WTC11 (cell line): ENCODE data around the gene ZBTB44. TPM values are rescaled to one million over a fixed set of nuclear protein-coding genes. Genes with fewer than 3 reads are reported as not detected.

Source experiments
- ATAC-seq: fragments of 200-7000 bp; cut with Tn5 transposase; 2 replicates; pipeline ENCODE4 v1.10.0; 2021; ENCODE audit warnings: mild to moderate bottlenecking, moderate library complexity
- CTCF ChIA-PET: fragments of 300-600 bp; sonication (Branson Sonifier 250); formaldehyde crosslinking; loops from one replicate; lab custom pipeline; 2021; ENCODE audit warnings: antibody characterized with exemption; lab: Charles Lee
- POLR2A ChIA-PET: fragments of 350-600 bp; sonication (Branson Sonifier 250); formaldehyde crosslinking; loops from one replicate; lab custom pipeline; 2021; ENCODE audit warnings: antibody characterized with exemption; lab: Charles Lee
- DNase-seq: peaks from one replicate; pipeline ENCODE4 v3.0.0; 2021; ENCODE audit warnings: low spot score
- H3K27ac Mint-ChIP-seq: 2 replicates; pipeline ENCODE4 v1.8.0; 2021; ENCODE audit warnings: mixed read lengths
- H3K27me3 Mint-ChIP-seq: 2 replicates; pipeline ENCODE4 v1.8.0; 2021; ENCODE audit warnings: low read depth, mild to moderate bottlenecking, moderate library complexity, mixed read lengths
- H3K36me3 Mint-ChIP-seq: 2 replicates; pipeline ENCODE4 v1.8.0; 2021; ENCODE audit warnings: mixed read lengths
- H3K4me1 Mint-ChIP-seq: 2 replicates; pipeline ENCODE4 v1.8.0; 2022; ENCODE audit warnings: mixed read lengths
- H3K4me3 Mint-ChIP-seq: 2 replicates; pipeline ENCODE4 v1.8.0; 2021; ENCODE audit warnings: mild to moderate bottlenecking, moderate library complexity, mixed read lengths
- H3K9me3 Mint-ChIP-seq: 2 replicates; pipeline ENCODE4 v1.8.0; 2021; ENCODE audit warnings: mixed read lengths
- CTCF ChIP-seq: fragments of 200-600 bp; IDR thresholded peaks from 2 replicates; pipeline ENCODE4 v1.8.0; 2022; ENCODE audit warnings: antibody characterized with exemption
- E2F1 ChIP-seq: sonication (generic); formaldehyde crosslinking; IDR thresholded peaks from 2 replicates; pipeline ENCODE4 v1.8.0; 2022; ENCODE audit warnings: mild to moderate bottlenecking, missing genetic modification reagents
- EMX1 ChIP-seq: fragments of 250-450 bp; sonication (Bioruptor Pico); IDR thresholded peaks from 2 replicates; pipeline ENCODE4 v1.8.0; 2021; ENCODE audit warnings: mild to moderate bottlenecking
- GRHL2 ChIP-seq: fragments of 250-450 bp; sonication (Bioruptor Pico); IDR thresholded peaks from 2 replicates; pipeline ENCODE4 v1.8.0; 2022; ENCODE audit warnings: mild to moderate bottlenecking, moderate library complexity; ENCODE audit not compliant: insufficient replicate concordance, severe bottlenecking
- HMGXB4 ChIP-seq: sonication (generic); formaldehyde crosslinking; IDR thresholded peaks from 2 replicates; pipeline ENCODE4 v1.8.1; 2023; ENCODE audit warnings: mild to moderate bottlenecking, moderate library complexity, missing genetic modification reagents
- IRF2 ChIP-seq: sonication (generic); formaldehyde crosslinking; IDR thresholded peaks from 2 replicates; pipeline ENCODE4 v1.8.0; 2022; ENCODE audit warnings: low read depth, missing genetic modification reagents, borderline replicate concordance
- SMAD3 ChIP-seq: sonication (generic); formaldehyde crosslinking; IDR thresholded peaks from 2 replicates; pipeline ENCODE4 v1.8.0; 2022; ENCODE audit warnings: missing genetic modification reagents, mild to moderate bottlenecking, borderline replicate concordance
- TEAD4 ChIP-seq: sonication (generic); formaldehyde crosslinking; IDR thresholded peaks from 2 replicates; pipeline ENCODE4 v1.8.0; 2022; ENCODE audit warnings: mild to moderate bottlenecking, missing genetic modification reagents
- ZMAT4 ChIP-seq: fragments of 250-450 bp; sonication (Bioruptor Pico); IDR thresholded peaks from 2 replicates; pipeline ENCODE4 v1.9.0; 2021; ENCODE audit warnings: mild to moderate bottlenecking
- ZNF138 ChIP-seq: sonication (generic); formaldehyde crosslinking; conservative IDR thresholded peaks from 2 replicates; pipeline ENCODE4 v1.8.1; 2022; ENCODE audit warnings: mild to moderate bottlenecking, moderate library complexity, missing genetic modification reagents
- ZNF281 ChIP-seq: sonication (generic); formaldehyde crosslinking; IDR thresholded peaks from 2 replicates; pipeline ENCODE4 v1.8.0; 2023; ENCODE audit warnings: mild to moderate bottlenecking, missing genetic modification reagents
- ZNF423 ChIP-seq: fragments of 250-450 bp; sonication (Bioruptor Pico); IDR thresholded peaks from 2 replicates; pipeline ENCODE4 v2.1.2; 2022; ENCODE audit warnings: mild to moderate bottlenecking, moderate library complexity
- total RNA-seq: library from RNA; stranded (reverse); gene quantifications from 3 replicates; pipeline ENCODE4 v1.2.3, GENCODE V29; 2021

ZBTB44 gene
- total RNA-seq, 1 experiment from 2014 or later, result 107 TPM

- CTCF ChIA-PET, result interaction anchor here (0.7 to 1.9 kb wide), 3 partner anchors 52 to 107 kb away, joined by 3 to 6 read pairs (median 4); no protein-coding TSS in a partner anchor
Measured at GRCh38 chr11:130318031-130318673, 3.4 kb upstream of the ZBTB44 start.

GRCh38 chr11:130315354-130315970 is 745 bp upstream of the ZBTB44 start:
- ATAC-seq (peak; percentile 62), DNase-seq (peak; percentile 77)
- no peak for TF ChIP-seq CTCF
- peak; percentile 47; the same call in 1 of the 2 replicates for TF ChIP-seq ZNF423
- no peaks in the 10 kb centered on the region for H3K27me3 Mint-ChIP-seq
- ChIA-PET POLR2A (interaction anchor here (1.0 kb wide), 1 partner anchor 68 kb away, joined by 4 read pairs; no protein-coding TSS in a partner anchor), CTCF (interaction anchor here (0.6 to 1.0 kb wide), 4 partner anchors 75 to 169 kb away, joined by 3 to 5 read pairs (median 3); no protein-coding TSS in a partner anchor)
- peaks cover 56% of the 10 kb centered on the region for H3K4me1 Mint-ChIP-seq
- H3K9me3 Mint-ChIP-seq, result peaks cover 10% of the 10 kb centered on the region
- peak overlapping the region; percentile 95 for H3K27ac Mint-ChIP-seq
- peaks cover 7% of the 10 kb centered on the region for H3K36me3 Mint-ChIP-seq
- peak overlapping the region; percentile 74 for H3K4me3 Mint-ChIP-seq

More at GRCh38 chr11:130318031-130318673, 3.4 kb upstream of the ZBTB44 start:
- POLR2A ChIA-PET, result no interaction called here
- no peak for TF ChIP-seq SMAD3 (CRISPR knock-in tag)
- TF ChIP-seq GRHL2 (CRISPR knock-in tag), result no peak
- no peak for TF ChIP-seq E2F1 (CRISPR knock-in tag)
- no peak for TF ChIP-seq IRF2 (CRISPR knock-in tag)
- TF ChIP-seq ZNF138 (CRISPR knock-in tag), result no peak
- TF ChIP-seq EMX1 (CRISPR knock-in tag), result no peak
- no peak for TF ChIP-seq ZMAT4 (CRISPR knock-in tag)
- TF ChIP-seq TEAD4 (CRISPR knock-in tag), result no peak
- TF ChIP-seq HMGXB4 (CRISPR knock-in tag), result no peak
- TF ChIP-seq ZNF281, result no peak
- H3K27me3 Mint-ChIP-seq, result no peaks in the 10 kb centered on the region
- peaks cover 29% of the 10 kb centered on the region for H3K36me3 Mint-ChIP-seq
- H3K4me3 Mint-ChIP-seq, result no peak overlapping the region
- DNase-seq (no peak), ATAC-seq (no peak)
- peaks cover 31% of the 10 kb centered on the region for H3K9me3 Mint-ChIP-seq
- peaks cover 38% of the 10 kb centered on the region for H3K4me1 Mint-ChIP-seq
- H3K27ac Mint-ChIP-seq, result no peak overlapping the region; the same call in 1 of the 2 replicates
